GM21723 (cell line): ENCODE measurements around the gene CEP131.

Experiments
- ATAC-seq: cut with Tn5 transposase; IDR thresholded peaks from one replicate; pipeline ENCODE4 v1.9.1; 2021; ENCODE audit warnings: mild to moderate bottlenecking, moderate library complexity; ENCODE audit not compliant: unreplicated experiment

CEP131 gene

GRCh38 chr17:81171941-81172340 is 50.8 kb downstream of the CEP131 start:
- ATAC-seq = no peak

- no peak for ATAC-seq
These were observed 51.9 kb downstream of the CEP131 start for GRCh38 chr17:81170727-81171494.

GRCh38 chr17:81169870-81170309 is 52.9 kb downstream of the CEP131 start:
- ATAC-seq = no peak

- no peak for ATAC-seq
These were observed 55.1 kb downstream of the CEP131 start for GRCh38 chr17:81167638-81168037.

GRCh38 chr17:81167194-81167524 is 55.6 kb downstream of the CEP131 start:
- ATAC-seq = no peak

GRCh38 chr17:81166033-81166492 is 56.7 kb downstream of the CEP131 start, which contains the start of gene AATK:
Gene AATK, minus strand, starts transcription at chr17:81166221. Its CDS starts 229 bp downstream, at chr17:81165992.
- ATAC-seq = no peak

- ATAC-seq = no peak
These were observed 57.3 kb downstream of the CEP131 start, which contains the start of gene PVALEF for GRCh38 chr17:81165246-81166032. Gene PVALEF, plus strand, starts transcription at chr17:81165507. Its CDS starts 15,720 bp downstream, at chr17:81181227.

GRCh38 chr17:81164371-81165245 is 58.2 kb downstream of the CEP131 start:
- no peak for ATAC-seq

- ATAC-seq = no peak
These were observed 58.9 kb downstream of the CEP131 start for GRCh38 chr17:81163703-81164370.

GRCh38 chr17:81163051-81163695 is 59.6 kb downstream of the CEP131 start:
- no peak for ATAC-seq

GRCh38 chr17:81162491-81162890 is 60.3 kb downstream of the CEP131 start:
- no peak for ATAC-seq

GRCh38 chr17:81161972-81162371 is 60.8 kb downstream of the CEP131 start:
- no peak for ATAC-seq

GRCh38 chr17:81161536-81161935 is 61.2 kb downstream of the CEP131 start:
- no peak for ATAC-seq

- no peak for ATAC-seq
These were observed 61.9 kb downstream of the CEP131 start for GRCh38 chr17:81160747-81161453.

GRCh38 chr17:81160306-81160705 is 62.5 kb downstream of the CEP131 start:
- ATAC-seq = no peak

GRCh38 chr17:81159611-81160265 is 63.0 kb downstream of the CEP131 start:
- no peak for ATAC-seq

GRCh38 chr17:81158688-81159590 is 63.8 kb downstream of the CEP131 start:
- ATAC-seq = no peak
